H9 (cell line): Measurements from ENCODE around the gene AFG1L. TPM values are rescaled to one million over a fixed set of nuclear protein-coding genes. Genes with fewer than 3 reads are reported as not detected.

Experiments used
- DNase-seq: peaks from one replicate; pipeline ENCODE4 v3.0.0-alpha.2; 2017
- H2AFZ ChIP-seq: one replicate; pipeline ENCODE4 v1.6.1; 2013; ENCODE audit warnings: mild to moderate bottlenecking, low read length, control low read depth, moderate library complexity
- H2AK5ac ChIP-seq: 2 replicates; pipeline ENCODE4 v1.6.1; 2013; ENCODE audit warnings: low read length, control low read depth, mixed read lengths; ENCODE audit not compliant: insufficient read length
- H2BK120ac ChIP-seq: one replicate; pipeline ENCODE4 v1.6.1; 2013; ENCODE audit warnings: low read depth, mild to moderate bottlenecking, low read length, control low read depth, inconsistent platforms; ENCODE audit not compliant: poor library complexity, severe bottlenecking
- H2BK12ac ChIP-seq: 2 replicates; pipeline ENCODE4 v1.6.1; 2013; ENCODE audit warnings: low read length, control low read depth, mixed read lengths, low read depth; ENCODE audit not compliant: insufficient read length
- H2BK15ac ChIP-seq: 2 replicates; pipeline ENCODE4 v1.6.1; 2013; ENCODE audit warnings: low read depth, low read length, control low read depth
- H2BK20ac ChIP-seq: one replicate; pipeline ENCODE4 v1.6.1; 2013; ENCODE audit warnings: low read depth, mild to moderate bottlenecking, low read length, control low read depth, inconsistent platforms; ENCODE audit not compliant: poor library complexity, severe bottlenecking
- H2BK5ac ChIP-seq: 2 replicates; pipeline ENCODE4 v1.6.1; 2013; ENCODE audit warnings: low read length, control low read depth, mixed read lengths; ENCODE audit not compliant: insufficient read length
- H3K14ac ChIP-seq: 2 replicates; pipeline ENCODE4 v1.6.1; 2013; ENCODE audit warnings: low read length, control low read depth; ENCODE audit not compliant: insufficient read depth
- H3K18ac ChIP-seq: 2 replicates; pipeline ENCODE4 v1.6.1; 2013; ENCODE audit warnings: low read depth, mild to moderate bottlenecking, mixed read lengths, low read length, control low read depth; ENCODE audit not compliant: insufficient read length
- H3K23ac ChIP-seq: 2 replicates; pipeline ENCODE4 v1.6.1; 2013; ENCODE audit warnings: low read length, control low read depth, mixed read lengths, low read depth; ENCODE audit not compliant: insufficient read length
- H3K23me2 ChIP-seq: 2 replicates; pipeline ENCODE4 v1.6.1; 2013; ENCODE audit warnings: low read depth, mild to moderate bottlenecking, mixed read lengths, low read length, control low read depth; ENCODE audit not compliant: insufficient read length, poor library complexity, severe bottlenecking
- H3K27ac ChIP-seq: 2 replicates; pipeline ENCODE4 v1.5.1; 2013; ENCODE audit warnings: low read length, control low read depth, mixed read lengths, low read depth; ENCODE audit not compliant: insufficient read length
- H3K27me3 ChIP-seq: 2 replicates; pipeline ENCODE4 v1.6.1; 2013; ENCODE audit warnings: low read length, control low read depth, inconsistent platforms; ENCODE audit not compliant: insufficient read depth
- H3K4ac ChIP-seq: 2 replicates; pipeline ENCODE4 v1.6.1; 2013; ENCODE audit warnings: low read depth, mild to moderate bottlenecking, control low read depth, inconsistent platforms, low read length, moderate library complexity
- H3K4me1 ChIP-seq: 2 replicates; pipeline ENCODE4 v1.6.1; 2013; ENCODE audit warnings: low read length, control low read depth, inconsistent platforms; ENCODE audit not compliant: insufficient read depth
- H3K4me2 ChIP-seq: 2 replicates; pipeline ENCODE4 v1.6.1; 2013; ENCODE audit warnings: low read length, control low read depth, mixed read lengths; ENCODE audit not compliant: insufficient read length, insufficient read depth
- H3K56ac ChIP-seq: 2 replicates; pipeline ENCODE4 v1.6.1; 2013; ENCODE audit warnings: low read depth, mild to moderate bottlenecking, mixed read lengths, low read length, control low read depth; ENCODE audit not compliant: insufficient read length
- H3K79me1 ChIP-seq: 2 replicates; pipeline ENCODE4 v1.6.1; 2013; ENCODE audit warnings: low read depth, mild to moderate bottlenecking, moderate library complexity, low read length, control low read depth, inconsistent platforms; ENCODE audit not compliant: insufficient read depth, poor library complexity, severe bottlenecking
- H3K79me2 ChIP-seq: 2 replicates; pipeline ENCODE4 v1.6.1; 2013; ENCODE audit warnings: low read length, control low read depth, inconsistent platforms; ENCODE audit not compliant: insufficient read depth
- H3K9ac ChIP-seq: 2 replicates; pipeline ENCODE4 v1.6.1; 2013; ENCODE audit warnings: low read length, control low read depth, mixed read lengths; ENCODE audit not compliant: insufficient read length; ENCODE audit errors: extremely low read depth
- H3K9me3 ChIP-seq: one replicate; pipeline ENCODE4 v1.6.1; 2013; ENCODE audit warnings: low read depth, low read length, inconsistent platforms; ENCODE audit not compliant: control insufficient read depth
- H3T11ph ChIP-seq: one replicate; pipeline ENCODE4 v1.6.1; 2013; ENCODE audit warnings: mild to moderate bottlenecking, low read length, control low read depth, inconsistent platforms
- H4K20me1 ChIP-seq: one replicate; pipeline ENCODE4 v1.6.1; 2013; ENCODE audit not compliant: control insufficient read depth, insufficient read length, insufficient read depth
- H4K5ac ChIP-seq: 2 replicates; pipeline ENCODE4 v1.6.1; 2013; ENCODE audit warnings: low read depth, mild to moderate bottlenecking, mixed read lengths, low read length, control low read depth; ENCODE audit not compliant: insufficient read length
- H4K8ac ChIP-seq: replicated peaks from 2 replicates; pipeline ENCODE4 v1.6.1; 2013; ENCODE audit warnings: low read length, control low read depth, mixed read lengths, low read depth; ENCODE audit not compliant: insufficient read length
- H4K91ac ChIP-seq: 2 replicates; pipeline ENCODE4 v1.6.1; 2013; ENCODE audit warnings: low read depth, mild to moderate bottlenecking, moderate library complexity, mixed read lengths, low read length, control low read depth; ENCODE audit not compliant: insufficient read length
- H3K27ac Mint-ChIP-seq, 3 experiments: 2 replicates in 2 of 3; 3 replicates in 1 of 3; pipeline ENCODE4 v1.8.0; 2020 to 2021; ENCODE audit warnings: mixed read lengths in 3 of 3, mild to moderate bottlenecking in 1 of 3, moderate library complexity in 1 of 3
- H3K27me3 Mint-ChIP-seq: 2 replicates; pipeline ENCODE4 v1.8.0; 2021; ENCODE audit warnings: low read depth, mild to moderate bottlenecking, moderate library complexity, mixed read lengths
- H3K36me3 Mint-ChIP-seq, 3 experiments: 2 replicates in 2 of 3; 3 replicates in 1 of 3; pipeline ENCODE4 v1.8.0; 2020 to 2021; ENCODE audit warnings: low read depth in 3 of 3, mixed read lengths in 3 of 3; ENCODE audit not compliant: insufficient read depth in 1 of 3
- H3K4me1 Mint-ChIP-seq, 2 experiments: 2 replicates each; pipeline ENCODE4 v1.8.0; 2020; ENCODE audit warnings: mixed read lengths in 2 of 2
- H3K4me3 Mint-ChIP-seq, 2 experiments: 2 replicates in 1 of 2; 3 replicates in 1 of 2; pipeline ENCODE4 v1.8.0; 2020 to 2021; ENCODE audit warnings: mild to moderate bottlenecking in 2 of 2, mixed read lengths in 2 of 2, moderate library complexity in 1 of 2
- H3K9me3 Mint-ChIP-seq, 2 experiments: 2 replicates in 1 of 2; 3 replicates in 1 of 2; pipeline ENCODE4 v1.8.0; 2020; ENCODE audit warnings: mild to moderate bottlenecking in 2 of 2, mixed read lengths in 2 of 2, moderate library complexity in 1 of 2
- CTCF ChIP-seq: fragments of 200-600 bp; sonication (generic); conservative IDR thresholded peaks from 3 replicates; pipeline ENCODE4 v1.8.0; 2021; ENCODE audit warnings: antibody characterized with exemption, mild to moderate bottlenecking
- WGBS: extraction: QIAGEN DNeasy Blood & Tissue Kit; methylation state at CpG from one replicate; pipeline ENCODE4 v1.1.7; 2013; ENCODE audit warnings: missing lambda C conversion rate, low lambda C conversion rate, mixed read lengths; ENCODE audit not compliant: insufficient read length; ENCODE audit errors: extremely low coverage; 5-methylcytosine and 5-hydroxymethylcytosine counted together
- total RNA-seq: library from RNA; stranded (reverse); gene quantifications from 2 replicates; pipeline ENCODE4 v1.2.1, GENCODE V29; 2021

AFG1L gene
- total RNA-seq, 1 experiment from 2014 or later: 4.7 TPM

- Histone ChIP-seq H3T11ph (no peak overlapping the region), H3K4me2 (no peak overlapping the region), H3K18ac (no peak overlapping the region), H3K9me3 (no peaks in the 10 kb centered on the region), H2BK15ac (no peak overlapping the region), H3K14ac (no peak overlapping the region), H3K4me1 (no peaks in the 10 kb centered on the region), H3K79me1 (no peaks in the 10 kb centered on the region), H4K5ac (no peak overlapping the region), H4K91ac (no peak overlapping the region), H3K56ac (no peak overlapping the region), H2BK5ac (no peak overlapping the region), H2BK20ac (no peak overlapping the region), H3K4ac (no peak overlapping the region), H3K23ac (no peak overlapping the region), H4K8ac (no peak overlapping the region), H3K9ac (no peak overlapping the region), H2AFZ (no peak overlapping the region), H2AK5ac (no peak overlapping the region), H4K20me1 (no peaks in the 10 kb centered on the region), H3K79me2 (no peaks in the 10 kb centered on the region), H3K27ac (no peak overlapping the region), H2BK12ac (no peak overlapping the region), H3K23me2 (no peaks in the 10 kb centered on the region), H3K27me3 (no peaks in the 10 kb centered on the region), H2BK120ac (no peak overlapping the region)
- no peaks in the 10 kb centered on the region; the same call in 1 of the 2 replicates for H3K27me3 Mint-ChIP-seq
- no peaks in the 10 kb centered on the region for H3K36me3 Mint-ChIP-seq
- H3K4me3 Mint-ChIP-seq: no peak overlapping the region
- H3K9me3 Mint-ChIP-seq: no peaks in the 10 kb centered on the region
- H3K27ac Mint-ChIP-seq: no peak overlapping the region
- no peak for TF ChIP-seq CTCF
- H3K4me1 Mint-ChIP-seq: no peaks in the 10 kb centered on the region
- no peak for DNase-seq
- no CpG with 5 or more reads among the region's 2 CpGs for WGBS
These were observed 141.9 kb downstream of the AFG1L start for GRCh38 chr6:108436771-108437170.
